DOHH2 (cell line): ENCODE results near the gene HDAC4.

Experiments used
- H3F3A ChIP-seq: fragments of 200-600 bp; sonication (generic), shearing (Covaris generic); 2 replicates; pipeline ENCODE4 v1.6.0; 2016; ENCODE audit warnings: antibody characterized with exemption, mild to moderate bottlenecking; ENCODE audit not compliant: control insufficient read depth, insufficient read depth
- H3K27ac ChIP-seq: fragments of 200-600 bp; sonication (generic); 2 replicates; pipeline ENCODE4 v1.5.1; 2014; ENCODE audit warnings: low read depth, mild to moderate bottlenecking, low read length, moderate library complexity
- H3K27me3 ChIP-seq: fragments of 200-600 bp; sonication (generic); 2 replicates; pipeline ENCODE4 v1.6.1; 2014; ENCODE audit warnings: mild to moderate bottlenecking, low read length, mixed read lengths; ENCODE audit not compliant: control insufficient read depth
- H3K36me3 ChIP-seq: fragments of 200-600 bp; sonication (generic); 2 replicates; pipeline ENCODE4 v1.6.1; 2014; ENCODE audit warnings: mild to moderate bottlenecking, low read length, moderate library complexity, mixed read lengths; ENCODE audit not compliant: control insufficient read depth
- H3K4me1 ChIP-seq: fragments of 200-600 bp; sonication (generic); 2 replicates; pipeline ENCODE4 v1.6.1; 2014; ENCODE audit warnings: mild to moderate bottlenecking, low read length, mixed read lengths; ENCODE audit not compliant: control insufficient read depth
- H3K4me2 ChIP-seq: fragments of 200-600 bp; sonication (generic); 2 replicates; pipeline ENCODE4 v1.6.0; 2014; ENCODE audit warnings: mild to moderate bottlenecking, low read length, moderate library complexity
- H3K4me3 ChIP-seq: fragments of 200-600 bp; sonication (generic); 2 replicates; pipeline ENCODE4 v1.5.1; 2014; ENCODE audit warnings: mild to moderate bottlenecking, low read length, mixed read lengths
- H3K79me2 ChIP-seq: fragments of 200-600 bp; sonication (generic); 2 replicates; pipeline ENCODE4 v1.6.1; 2014; ENCODE audit warnings: mild to moderate bottlenecking, low read length, mixed read lengths; ENCODE audit not compliant: control insufficient read depth
- H3K9me2 ChIP-seq: fragments of 200-600 bp; sonication (generic); replicated peaks from 2 replicates; pipeline ENCODE4 v1.6.1; 2014; ENCODE audit warnings: mild to moderate bottlenecking, low read length, mixed read lengths; ENCODE audit not compliant: control insufficient read depth
- H3K9me3 ChIP-seq: fragments of 200-600 bp; sonication (generic); 2 replicates; pipeline ENCODE4 v1.6.1; 2014; ENCODE audit warnings: antibody characterized with exemption, low read length, mixed read lengths; ENCODE audit not compliant: control insufficient read depth, insufficient read depth
- H4K20me1 ChIP-seq: fragments of 200-600 bp; sonication (generic); 2 replicates; pipeline ENCODE4 v1.6.0; 2014; ENCODE audit warnings: low read depth, mild to moderate bottlenecking, antibody characterized with exemption, low read length, moderate library complexity; ENCODE audit not compliant: control insufficient read depth, insufficient read depth
- EZH2phosphoT487 ChIP-seq: fragments of 200-600 bp; sonication (generic); IDR thresholded peaks from 2 replicates; pipeline ENCODE4 v1.6.1; 2017; ENCODE audit warnings: borderline replicate concordance, mild to moderate bottlenecking, antibody characterized with exemption, low read length, moderate library complexity, mixed read lengths
- TF ChIP-seq, protein P1 (sequence below): fragments of 200-600 bp; sonication (generic); IDR thresholded peaks from one replicate; pipeline ENCODE4 v1.5.1; 2014; ENCODE audit warnings: antibody characterized with exemption, mild to moderate bottlenecking, low read depth, low read length; ENCODE audit not compliant: poor library complexity, severe bottlenecking

HDAC4 gene

DNA sequence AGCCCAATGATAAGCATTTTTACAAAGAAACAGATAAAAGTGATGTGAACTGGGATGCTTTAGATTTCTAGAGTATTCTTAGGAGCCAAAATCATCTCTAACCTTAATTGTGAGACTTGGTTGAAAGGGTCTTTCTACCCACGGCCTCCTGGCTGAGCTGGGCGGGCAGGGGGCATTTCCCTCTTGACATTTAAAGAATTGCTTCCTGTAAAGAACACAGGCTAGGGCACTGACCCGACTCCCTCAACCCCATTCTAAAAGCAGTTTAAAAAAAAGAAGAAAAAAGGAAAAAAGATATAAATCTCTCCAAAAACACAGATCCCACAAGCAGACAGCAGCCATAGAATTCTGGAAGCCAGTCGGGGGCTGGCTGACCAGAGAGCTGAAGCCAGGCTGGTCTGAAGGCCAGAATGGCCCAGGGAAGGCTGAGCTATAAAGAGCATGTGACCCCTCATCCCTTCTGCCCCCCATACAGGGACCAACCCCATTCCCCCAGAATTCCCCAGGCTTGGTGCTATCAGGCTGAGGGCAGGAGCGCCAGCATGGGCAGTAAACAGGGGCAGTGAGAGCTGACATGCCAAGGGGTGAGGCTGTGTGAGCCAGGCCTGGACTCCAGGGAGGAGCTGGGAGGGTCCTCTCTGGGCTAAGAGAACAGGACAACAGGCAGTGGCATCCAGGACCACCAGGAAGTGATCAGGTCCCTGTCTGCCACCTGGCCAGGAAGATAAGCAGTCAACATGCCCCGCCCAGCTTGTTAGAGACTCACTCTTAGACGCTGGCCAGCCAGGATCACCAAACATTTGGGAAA, 188.5 kb downstream of the HDAC4 start:
- H3K9me2 ChIP-seq, result no peaks in the 10 kb centered on the region
- TF ChIP-seq, protein P1, sequence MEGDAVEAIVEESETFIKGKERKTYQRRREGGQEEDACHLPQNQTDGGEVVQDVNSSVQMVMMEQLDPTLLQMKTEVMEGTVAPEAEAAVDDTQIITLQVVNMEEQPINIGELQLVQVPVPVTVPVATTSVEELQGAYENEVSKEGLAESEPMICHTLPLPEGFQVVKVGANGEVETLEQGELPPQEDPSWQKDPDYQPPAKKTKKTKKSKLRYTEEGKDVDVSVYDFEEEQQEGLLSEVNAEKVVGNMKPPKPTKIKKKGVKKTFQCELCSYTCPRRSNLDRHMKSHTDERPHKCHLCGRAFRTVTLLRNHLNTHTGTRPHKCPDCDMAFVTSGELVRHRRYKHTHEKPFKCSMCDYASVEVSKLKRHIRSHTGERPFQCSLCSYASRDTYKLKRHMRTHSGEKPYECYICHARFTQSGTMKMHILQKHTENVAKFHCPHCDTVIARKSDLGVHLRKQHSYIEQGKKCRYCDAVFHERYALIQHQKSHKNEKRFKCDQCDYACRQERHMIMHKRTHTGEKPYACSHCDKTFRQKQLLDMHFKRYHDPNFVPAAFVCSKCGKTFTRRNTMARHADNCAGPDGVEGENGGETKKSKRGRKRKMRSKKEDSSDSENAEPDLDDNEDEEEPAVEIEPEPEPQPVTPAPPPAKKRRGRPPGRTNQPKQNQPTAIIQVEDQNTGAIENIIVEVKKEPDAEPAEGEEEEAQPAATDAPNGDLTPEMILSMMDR, result no peak
- no peaks in the 10 kb centered on the region for H3K79me2 ChIP-seq
- no peak overlapping the region for H3K27ac ChIP-seq
- H4K20me1 ChIP-seq, result 0 out of 2 replicates have a peak, but pooled peaks cover 11% of the 10 kb centered on the region
- H3K36me3 ChIP-seq, result no peaks in the 10 kb centered on the region
- H3K4me2 ChIP-seq, result no peak overlapping the region
- H3K4me1 ChIP-seq, result no peaks in the 10 kb centered on the region
- H3F3A ChIP-seq, result no peaks in the 10 kb centered on the region
- peaks cover 5% of the 10 kb centered on the region; the same call in 1 of the 2 replicates for H3K27me3 ChIP-seq
- no peaks in the 10 kb centered on the region for H3K9me3 ChIP-seq
- H3K4me3 ChIP-seq, result no peak overlapping the region

DNA sequence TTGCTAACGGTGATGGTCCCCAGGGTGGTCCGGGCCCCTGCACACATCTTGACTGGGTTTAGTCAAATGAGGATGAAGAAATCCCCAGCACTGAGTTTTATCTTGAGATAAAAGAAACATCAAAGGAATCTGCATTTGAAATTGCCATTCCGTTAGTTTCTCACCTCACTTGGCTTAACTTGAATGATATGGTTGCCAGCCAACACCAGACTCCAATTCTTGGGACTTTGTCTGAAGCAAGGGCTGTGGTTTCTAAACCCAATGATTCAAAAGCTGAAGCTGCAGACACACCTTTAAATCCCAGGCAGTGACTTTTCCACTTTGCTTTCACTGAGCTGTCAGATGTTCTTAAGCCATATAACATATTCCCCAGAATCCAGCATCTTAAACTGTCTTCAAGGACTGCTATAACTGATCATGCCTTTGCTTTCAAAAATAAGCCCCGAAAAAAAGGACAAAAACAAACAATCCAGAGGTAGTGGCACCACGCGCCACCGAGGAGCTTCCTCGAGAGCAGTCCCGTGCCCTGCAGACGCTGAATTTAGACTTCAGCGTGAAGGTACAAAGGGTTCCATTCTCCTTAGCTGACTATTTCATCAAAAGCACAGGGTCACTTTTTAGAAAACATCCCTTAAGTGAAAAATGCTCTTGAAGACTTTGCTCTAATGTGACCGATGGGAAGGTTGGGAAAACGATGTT, 189.3 kb downstream of the HDAC4 start:
- no peaks in the 10 kb centered on the region for H3K9me2 ChIP-seq
- peaks cover 3% of the 10 kb centered on the region; the same call in 1 of the 2 replicates for H3K27me3 ChIP-seq
- H3K27ac ChIP-seq, result no peak overlapping the region
- 0 out of 2 replicates have a peak, but pooled peaks cover 10% of the 10 kb centered on the region for H4K20me1 ChIP-seq
- H3F3A ChIP-seq, result no peaks in the 10 kb centered on the region
- no peaks in the 10 kb centered on the region for H3K79me2 ChIP-seq
- no peak for TF ChIP-seq EZH2phosphoT487
- TF ChIP-seq, protein P1, result no peak
- no peaks in the 10 kb centered on the region for H3K9me3 ChIP-seq
- no peaks in the 10 kb centered on the region for H3K36me3 ChIP-seq
- no peak overlapping the region for H3K4me3 ChIP-seq
- H3K4me2 ChIP-seq, result no peak overlapping the region
- no peaks in the 10 kb centered on the region for H3K4me1 ChIP-seq

DNA sequence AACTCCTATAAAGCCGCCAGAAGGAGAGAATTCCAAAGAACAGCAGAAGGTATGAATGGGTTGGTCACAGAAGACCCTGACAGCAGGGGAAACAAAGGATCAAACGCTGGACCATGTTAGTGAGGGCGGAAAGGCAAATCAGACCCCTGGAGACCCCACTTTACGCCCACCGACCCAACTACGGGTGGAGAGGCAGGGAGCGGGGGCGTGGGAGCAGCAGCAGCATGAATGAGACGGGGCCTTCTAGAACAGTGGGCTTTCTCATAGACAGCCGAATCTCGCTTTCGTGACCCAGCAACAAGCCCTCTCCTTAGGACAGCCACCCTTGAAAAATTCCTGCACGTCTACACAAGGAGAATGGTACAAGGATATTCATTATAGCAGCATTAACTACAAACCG, 191.0 kb downstream of the HDAC4 start:
- Histone ChIP-seq H3K4me1 (no peaks in the 10 kb centered on the region), H3K27me3 (no peaks in the 10 kb centered on the region), H3F3A (no peaks in the 10 kb centered on the region), H3K4me3 (no peak overlapping the region), H3K9me3 (no peaks in the 10 kb centered on the region), H3K79me2 (no peaks in the 10 kb centered on the region), H3K36me3 (no peaks in the 10 kb centered on the region), H3K4me2 (no peak overlapping the region), H4K20me1 (0 out of 2 replicates have a peak, but pooled peaks cover 8% of the 10 kb centered on the region), H3K27ac (no peak overlapping the region), H3K9me2 (no peaks in the 10 kb centered on the region)
- no peak for TF ChIP-seq EZH2phosphoT487
